ENCODE results near the gene SEMA5B. TPM values are rescaled to one million over a fixed set of nuclear protein-coding genes. Genes with fewer than 3 reads are reported as not detected.
A peak's percentile ranks its signal among the peaks of the same experiment; 100 is the strongest.

SEMA5B gene
- total and polyA plus RNA-seq, 7 experiments from 2014 or later, result 0.19 to 0.51 (median 0.24) TPM; not detected in 4

DNA sequence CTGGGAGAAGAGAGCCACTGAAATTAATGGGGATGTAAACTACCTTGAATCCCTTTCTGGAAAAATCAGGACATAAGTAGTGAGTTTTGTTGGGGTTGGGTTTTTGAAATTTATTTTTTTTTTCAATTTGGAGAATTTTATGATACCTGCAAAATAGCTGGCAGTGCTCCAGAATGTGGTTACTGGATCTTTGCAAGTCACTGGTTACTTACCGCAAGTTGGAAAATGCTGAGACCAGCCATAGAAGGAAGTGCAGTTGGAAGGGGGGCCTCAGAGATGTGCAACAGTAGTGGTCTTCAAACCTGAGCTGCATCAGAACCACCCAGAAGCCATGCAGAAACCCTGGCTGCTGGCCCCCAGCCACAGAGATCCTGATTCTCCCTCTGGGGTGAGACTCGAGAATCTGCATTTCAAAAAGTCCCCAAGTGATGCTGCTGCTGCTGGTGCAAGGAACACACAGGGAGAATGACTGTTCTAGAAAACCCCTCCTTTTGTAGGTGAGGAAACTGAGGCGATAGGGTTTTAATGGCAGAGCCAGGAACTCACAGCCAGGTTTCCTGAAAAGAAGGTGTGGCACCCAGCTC is 39.7 kb downstream of the SEMA5B start:
- no peaks in the 10 kb centered on the region for H3K9me3 ChIP-seq (ENCODE audit: control insufficient read depth in 2 of 3, low read length in 3 of 3)
- POLR2A ChIA-PET, result no interaction called here
- ATAC-seq, result no peak
- Mint-ChIP-seq H3K4me3 (no peak overlapping the region), H3K36me3 (no peaks in the 10 kb centered on the region), H3K27ac (peak overlapping the region in 1 of 9 donors; percentile 64), H3K9me3 (no peaks in the 10 kb centered on the region), H3K4me1 (no peaks in the 10 kb centered on the region), H3K27me3 (peaks cover 11 to 52% (median 32%) of the 10 kb centered on the region in 5 donors)
- H3K4me1 ChIP-seq (ENCODE audit: control insufficient read depth in 2 of 2, insufficient read depth in 2 of 2, low read length in 2 of 2), result no peaks in the 10 kb centered on the region
- CTCF ChIA-PET, result no interaction called here
- intact Hi-C loops (cut with micrococcal nuclease), result no loop called here
- H3K4me3 ChIP-seq (ENCODE audit: low read length), result no peak overlapping the region
- no peaks in the 10 kb centered on the region for H3K36me3 ChIP-seq (ENCODE audit: control insufficient read depth in 2 of 3, insufficient read depth in 3 of 3, low read length in 3 of 3)
- H3K27me3 ChIP-seq (ENCODE audit: control insufficient read depth in 2 of 2, insufficient read depth in 2 of 2, low read length in 2 of 2), result peaks cover 0 to 3% of the 10 kb centered on the region in 2 donors
- DNase-seq, result no peak
- H3K27ac ChIP-seq (ENCODE audit: low read depth, low read length), result no peak overlapping the region

DNA sequence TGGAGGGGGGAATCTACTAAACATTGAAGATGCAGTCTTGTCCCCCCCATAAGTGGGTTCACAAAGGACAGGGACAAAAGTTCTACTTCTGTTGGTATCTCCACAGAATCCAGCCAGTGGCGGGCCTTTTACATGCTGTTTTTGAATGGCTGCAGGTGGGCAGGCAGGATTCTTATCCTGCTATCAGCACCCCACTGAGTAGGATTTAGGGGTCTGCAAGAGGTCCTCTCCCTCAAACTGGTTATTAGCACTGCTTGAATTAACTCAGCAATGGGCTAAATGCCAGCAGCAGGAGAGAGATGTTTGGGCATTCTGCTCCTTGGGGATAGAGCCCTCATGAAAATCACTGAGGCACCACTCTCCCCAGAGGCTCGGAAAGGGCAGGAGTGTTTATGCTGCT is 40.3 kb downstream of the SEMA5B start:
- intact Hi-C loops (cut with micrococcal nuclease), result no loop called here
- Mint-ChIP-seq H3K4me3 (no peak overlapping the region), H3K9me3 (no peaks in the 10 kb centered on the region), H3K36me3 (no peaks in the 10 kb centered on the region), H3K4me1 (no peaks in the 10 kb centered on the region), H3K27me3 (peaks cover 11 to 49% (median 30%) of the 10 kb centered on the region in 5 donors), H3K27ac (no peak overlapping the region)
- H3K36me3 ChIP-seq (ENCODE audit: control insufficient read depth in 2 of 3, insufficient read depth in 3 of 3, low read length in 3 of 3), result no peaks in the 10 kb centered on the region
- ChIA-PET CTCF (no interaction called here), POLR2A (no interaction called here)
- DNase-seq, result no peak
- H3K27me3 ChIP-seq (ENCODE audit: control insufficient read depth in 2 of 2, insufficient read depth in 2 of 2, low read length in 2 of 2), result peaks cover 0 to 3% of the 10 kb centered on the region in 2 donors
- H3K27ac ChIP-seq (ENCODE audit: low read depth, low read length), result no peak overlapping the region
- no peaks in the 10 kb centered on the region for H3K9me3 ChIP-seq (ENCODE audit: control insufficient read depth in 2 of 3, low read length in 3 of 3)
- H3K4me1 ChIP-seq (ENCODE audit: control insufficient read depth in 2 of 2, insufficient read depth in 2 of 2, low read length in 2 of 2), result no peaks in the 10 kb centered on the region
- H3K4me3 ChIP-seq (ENCODE audit: low read length), result no peak overlapping the region
- no peak for ATAC-seq

DNA sequence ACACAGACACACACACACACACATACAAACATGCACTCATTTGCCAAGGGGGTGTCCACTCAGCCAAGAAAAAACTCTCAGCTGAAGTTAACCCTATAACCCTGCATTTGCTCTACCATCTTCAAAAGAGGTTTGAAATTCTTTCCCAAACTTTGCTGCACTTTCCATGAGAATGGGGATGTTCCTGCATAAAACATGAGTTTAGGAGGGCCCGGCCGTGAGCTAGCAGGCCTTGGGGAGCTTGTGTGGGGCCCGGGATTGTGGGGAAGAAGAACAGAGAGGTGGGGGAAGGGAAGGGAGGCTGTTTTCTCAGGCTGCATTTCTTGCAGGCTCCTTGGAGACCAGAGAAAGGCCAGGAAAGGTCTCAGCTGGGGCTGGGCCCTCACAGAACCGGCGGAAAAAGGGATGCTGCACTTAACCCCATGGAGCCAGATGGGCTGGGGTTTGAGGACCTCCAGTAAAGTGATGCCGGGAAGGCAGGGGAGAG is 40.8 kb downstream of the SEMA5B start:
- Histone ChIP-seq H3K4me3 (ENCODE audit: low read length) (no peak overlapping the region), H3K27ac (ENCODE audit: low read depth, low read length) (no peak overlapping the region), H3K9me3 (ENCODE audit: control insufficient read depth in 2 of 3, low read length in 3 of 3) (no peaks in the 10 kb centered on the region), H3K27me3 (ENCODE audit: control insufficient read depth in 2 of 2, insufficient read depth in 2 of 2, low read length in 2 of 2) (peaks cover 0 to 3% of the 10 kb centered on the region in 2 donors), H3K36me3 (ENCODE audit: control insufficient read depth in 2 of 3, insufficient read depth in 3 of 3, low read length in 3 of 3) (no peaks in the 10 kb centered on the region), H3K4me1 (ENCODE audit: control insufficient read depth in 2 of 2, insufficient read depth in 2 of 2, low read length in 2 of 2) (no peaks in the 10 kb centered on the region)
- H3K36me3 Mint-ChIP-seq, result no peaks in the 10 kb centered on the region
- POLR2A ChIA-PET, result no interaction called here
- CTCF ChIA-PET, result no interaction called here
- peaks cover 11 to 49% (median 30%) of the 10 kb centered on the region in 5 donors for H3K27me3 Mint-ChIP-seq
- no peaks in the 10 kb centered on the region for H3K9me3 Mint-ChIP-seq
- DNase-seq, result no peak
- intact Hi-C loops (cut with micrococcal nuclease), result no loop called here
- no peak overlapping the region for H3K27ac Mint-ChIP-seq
- H3K4me1 Mint-ChIP-seq, result no peaks in the 10 kb centered on the region
- no peak for ATAC-seq
- H3K4me3 Mint-ChIP-seq, result no peak overlapping the region

DNA sequence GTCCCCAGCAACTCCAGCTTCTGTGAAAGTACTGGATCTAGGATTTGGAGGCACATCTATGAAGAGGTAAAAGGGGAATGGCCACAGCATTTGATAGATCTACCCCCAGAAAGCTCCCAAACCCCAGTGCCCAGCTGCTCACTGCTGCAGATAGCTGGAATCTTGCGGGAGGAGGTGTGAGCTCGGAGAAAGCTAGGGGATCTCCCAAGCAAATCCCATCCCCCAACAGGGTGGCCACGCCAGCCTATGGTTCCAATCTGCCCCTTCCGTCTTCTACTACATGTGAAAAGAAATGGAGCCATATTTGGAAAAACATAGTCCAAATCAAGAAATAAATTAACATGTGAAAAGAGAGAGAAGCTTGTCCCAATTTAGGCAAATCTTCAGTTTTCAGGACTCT is 42.0 kb downstream of the SEMA5B start:
- H3K36me3 Mint-ChIP-seq, result no peaks in the 10 kb centered on the region
- peaks cover 11 to 48% (median 30%) of the 10 kb centered on the region in 5 donors for H3K27me3 Mint-ChIP-seq
- Histone ChIP-seq H3K36me3 (ENCODE audit: control insufficient read depth in 2 of 3, insufficient read depth in 3 of 3, low read length in 3 of 3) (no peaks in the 10 kb centered on the region), H3K4me1 (ENCODE audit: control insufficient read depth in 2 of 2, insufficient read depth in 2 of 2, low read length in 2 of 2) (no peaks in the 10 kb centered on the region), H3K27ac (ENCODE audit: low read depth, low read length) (no peak overlapping the region), H3K4me3 (ENCODE audit: low read length) (no peak overlapping the region), H3K27me3 (ENCODE audit: control insufficient read depth in 2 of 2, insufficient read depth in 2 of 2, low read length in 2 of 2) (no peaks in the 10 kb centered on the region), H3K9me3 (ENCODE audit: control insufficient read depth in 2 of 3, low read length in 3 of 3) (no peaks in the 10 kb centered on the region)
- no peak overlapping the region for H3K4me3 Mint-ChIP-seq
- ATAC-seq (no peak), DNase-seq (no peak)
- POLR2A ChIA-PET, result no interaction called here
- H3K4me1 Mint-ChIP-seq, result no peaks in the 10 kb centered on the region
- H3K9me3 Mint-ChIP-seq, result no peaks in the 10 kb centered on the region
- intact Hi-C loops (cut with micrococcal nuclease), result no loop called here
- no peak overlapping the region for H3K27ac Mint-ChIP-seq
- CTCF ChIA-PET, result no interaction called here

GRCh38 chr3:122984650-122985049 is 42.9 kb downstream of the SEMA5B start:
- H3K27ac ChIP-seq (ENCODE audit: low read depth, low read length), result no peak overlapping the region
- DNase-seq (no peak), ATAC-seq (no peak)
- no peaks in the 10 kb centered on the region for H3K9me3 ChIP-seq (ENCODE audit: control insufficient read depth in 2 of 3, low read length in 3 of 3)
- ChIA-PET CTCF (no interaction called here), POLR2A (no interaction called here)
- H3K27ac Mint-ChIP-seq, result no peak overlapping the region
- no peak overlapping the region for H3K4me3 Mint-ChIP-seq
- no peaks in the 10 kb centered on the region for H3K4me1 ChIP-seq (ENCODE audit: control insufficient read depth in 2 of 2, insufficient read depth in 2 of 2, low read length in 2 of 2)
- no peak overlapping the region for H3K4me3 ChIP-seq (ENCODE audit: low read length)
- intact Hi-C loops (cut with micrococcal nuclease), result no loop called here
- peaks cover 11 to 41% (median 28%) of the 10 kb centered on the region in 5 donors for H3K27me3 Mint-ChIP-seq
- H3K4me1 Mint-ChIP-seq, result no peaks in the 10 kb centered on the region
- H3K36me3 Mint-ChIP-seq, result no peaks in the 10 kb centered on the region
- no peaks in the 10 kb centered on the region for H3K27me3 ChIP-seq (ENCODE audit: control insufficient read depth in 2 of 2, insufficient read depth in 2 of 2, low read length in 2 of 2)
- H3K36me3 ChIP-seq (ENCODE audit: control insufficient read depth in 2 of 3, insufficient read depth in 3 of 3, low read length in 3 of 3), result no peaks in the 10 kb centered on the region
- H3K9me3 Mint-ChIP-seq, result no peaks in the 10 kb centered on the region

- DNase-seq (no peak), ATAC-seq (no peak)
- Mint-ChIP-seq H3K4me3 (no peak overlapping the region), H3K27me3 (peaks cover 11 to 40% (median 27%) of the 10 kb centered on the region in 5 donors), H3K27ac (no peak overlapping the region), H3K36me3 (no peaks in the 10 kb centered on the region), H3K4me1 (peaks cover 0 to under 1% (median 0%) of the 10 kb centered on the region in 7 donors), H3K9me3 (no peaks in the 10 kb centered on the region)
- H3K4me3 ChIP-seq (ENCODE audit: low read length), result no peak overlapping the region
- ChIA-PET POLR2A (no interaction called here), CTCF (no interaction called here)
- no peaks in the 10 kb centered on the region for H3K4me1 ChIP-seq (ENCODE audit: control insufficient read depth in 2 of 2, insufficient read depth in 2 of 2, low read length in 2 of 2)
- no peak overlapping the region for H3K27ac ChIP-seq (ENCODE audit: low read depth, low read length)
- H3K27me3 ChIP-seq (ENCODE audit: control insufficient read depth in 2 of 2, insufficient read depth in 2 of 2, low read length in 2 of 2), result no peaks in the 10 kb centered on the region
- no peaks in the 10 kb centered on the region for H3K36me3 ChIP-seq (ENCODE audit: control insufficient read depth in 2 of 3, insufficient read depth in 3 of 3, low read length in 3 of 3)
- intact Hi-C loops (cut with micrococcal nuclease), result no loop called here
- no peaks in the 10 kb centered on the region for H3K9me3 ChIP-seq (ENCODE audit: control insufficient read depth in 2 of 3, low read length in 3 of 3)
Measured at GRCh38 chr3:122984007-122984406, 43.6 kb downstream of the SEMA5B start.

All from naive thymus-derived CD4-positive, alpha-beta T cell (primary cell).